ENCODE results near the gene KRTAP5-11. TPM values are rescaled to one million over a fixed set of nuclear protein-coding genes. Genes with fewer than 3 reads are reported as not detected.
A peak's percentile ranks its signal among the peaks of the same experiment; 100 is the strongest.

The KRTAP5-11 gene
- total and polyA plus RNA-seq, 2 of the 8 experiments (the other 6 are each of a cell fraction or from before 2014, with no cell fraction given): not detected

DNA sequence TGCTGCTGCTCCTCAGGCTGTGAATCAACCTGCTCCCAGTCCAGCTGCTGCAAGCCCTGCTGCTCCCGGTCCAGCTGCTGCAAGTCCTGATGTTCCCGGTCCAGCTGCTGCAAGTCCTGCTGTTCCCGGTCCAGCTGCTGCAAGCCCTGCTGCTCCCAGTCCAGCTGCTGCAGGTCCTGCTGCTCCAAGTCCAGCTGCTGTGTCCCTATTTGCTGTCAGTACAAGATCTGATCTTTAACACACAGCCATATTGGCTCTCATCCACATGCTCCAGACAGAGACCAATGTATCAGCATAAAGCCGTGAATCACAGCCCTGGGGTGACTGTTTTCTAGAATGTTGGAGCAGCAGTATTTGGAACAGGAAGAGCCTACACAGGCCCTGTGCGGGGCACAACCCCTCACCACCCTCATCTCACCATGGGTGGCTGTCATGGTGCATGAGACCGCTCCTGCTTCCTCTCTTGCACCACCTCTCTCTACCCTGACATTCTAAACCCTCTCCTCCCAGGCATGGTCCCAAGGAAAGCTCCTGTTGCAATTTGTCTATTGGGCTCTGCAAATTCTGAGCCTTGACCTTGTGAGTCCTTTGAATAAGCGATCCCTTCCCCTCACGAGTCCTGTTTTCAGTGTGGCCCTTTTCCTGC is 13.8 kb downstream of the KRTAP5-11 start:
- H2BK15ac ChIP-seq (ENCODE audit: low read length): no peak overlapping the region
- POLR2A ChIA-PET (ENCODE audit: partially characterized antibody): no interaction called here
- TF ChIP-seq E2F6 (IDR thresholded peaks at IDR 0.05) (no peak), SP1 (IDR thresholded peaks at IDR 0.05; ENCODE audit: low read depth, low read length) (no peak)

More for the DNA sequence above, 13.8 kb downstream of the KRTAP5-11 start:
- Histone ChIP-seq H3K27me3 (replicated peaks in 1 of 4; ENCODE audit: control insufficient read depth in 3 of 4, extremely low read depth in 1 of 4, insufficient read depth in 3 of 4, low read length in 3 of 4) (peaks cover 0 to 2% (median 0%) of the 10 kb centered on the region in 4 experiments; a peak in 2 of 7 replicates), H3K79me2 (ENCODE audit: control insufficient read depth in 1 of 2, insufficient read depth in 2 of 2, low read length in 2 of 2) (no peaks in the 10 kb centered on the region), H3K23ac (ENCODE audit: insufficient read length) (no peak overlapping the region), H3K4me2 (ENCODE audit: insufficient read depth in 1 of 2, low read depth in 2 of 2, low read length in 2 of 2) (no peak overlapping the region), H3K14ac (ENCODE audit: insufficient read length) (no peak overlapping the region), H4K91ac (replicated peaks; ENCODE audit: insufficient read length, low read length) (no peak overlapping the region), H3K27ac (ENCODE audit: low read depth, low read length) (no peak overlapping the region), H3K18ac (ENCODE audit: extremely low read depth, low read length) (no peak overlapping the region), H2BK20ac (ENCODE audit: low read length) (0 out of 2 replicates have a peak overlapping the region, but pooled peaks have one; percentile 34), H3K9me3 (ENCODE audit: insufficient read depth in 2 of 2, low read depth in 1 of 2, low read length in 1 of 2) (no peaks in the 10 kb centered on the region), H2BK5ac (ENCODE audit: low read depth, low read length) (no peak overlapping the region), H4K20me1 (replicated peaks in 1 of 2; ENCODE audit: control insufficient read depth in 1 of 2, insufficient read depth in 2 of 2, low read length in 2 of 2) (peaks cover 0 to 4% of the 10 kb centered on the region in 2 experiments), H4K8ac (ENCODE audit: extremely low read depth, insufficient read depth, low read length) (no peak overlapping the region), H2BK120ac (replicated peaks; ENCODE audit: low read depth, low read length) (no peak overlapping the region), H2BK12ac (ENCODE audit: low read depth, low read length) (peak overlapping the region; percentile 23; the same call in 1 of the 2 replicates), H3K9ac (replicated peaks in 1 of 4; ENCODE audit: extremely low read depth in 1 of 4, low read depth in 3 of 4, low read length in 3 of 4) (no peak overlapping the region), H3K4me1 (replicated peaks in 1 of 4; ENCODE audit: control insufficient read depth in 3 of 4, insufficient read depth in 4 of 4, low read length in 3 of 4) (peaks cover 0 to 8% (median 4%) of the 10 kb centered on the region in 4 experiments; a peak in 5 of 7 replicates), H3K23me2 (ENCODE audit: low read depth, low read length) (peaks cover 3% of the 10 kb centered on the region; the same call in 1 of the 2 replicates), H4K5ac (ENCODE audit: insufficient read length, low read depth, low read length) (no peak overlapping the region), H3K4ac (replicated peaks; ENCODE audit: insufficient read length, low read depth, low read length) (no peak overlapping the region), H2AK5ac (ENCODE audit: low read depth, low read length) (no peak overlapping the region), H3K4me3 (ENCODE audit: extremely low read depth in 1 of 4, insufficient read depth in 2 of 4, low read depth in 3 of 4, low read length in 4 of 4) (no peak overlapping the region), H3K56ac (replicated peaks; ENCODE audit: insufficient read length, low read depth, low read length) (no peak overlapping the region), H3K36me3 (ENCODE audit: control insufficient read depth in 2 of 4, insufficient read depth in 4 of 4, low read length in 3 of 4) (no peaks in the 10 kb centered on the region), H3K79me1 (ENCODE audit: low read depth, low read length) (no peaks in the 10 kb centered on the region), H2AFZ (ENCODE audit: low read length) (no peak overlapping the region)
- 79% methylated on average over 8 of the region's 8 CpGs; no CpG with 5 or more reads in 1 of the 2 experiments for WGBS, 2 experiments (ENCODE audit: extremely low coverage in 1 of 2, insufficient coverage in 1 of 2, insufficient read length in 1 of 2, insufficient replicate concordance in 2 of 2, low coverage in 1 of 2, low lambda C conversion rate in 2 of 2, missing lambda C conversion rate in 1 of 2)
- FAIRE-seq (no peak), DNase-seq (ENCODE audit: low read depth in 1 of 2, low spot score in 2 of 2) (no peak)
- CTCF ChIA-PET (ENCODE audit: partially characterized antibody): no interaction called here

Data from H1 (cell line).